Midbrain (tissue), 1 donor: ENCODE results near the gene MYCBP.

Experiments used
- DNase-seq: peaks from one replicate; lab custom pipeline; 2025; lab: John Stamatoyannopoulos, UW

MYCBP gene

DNA sequence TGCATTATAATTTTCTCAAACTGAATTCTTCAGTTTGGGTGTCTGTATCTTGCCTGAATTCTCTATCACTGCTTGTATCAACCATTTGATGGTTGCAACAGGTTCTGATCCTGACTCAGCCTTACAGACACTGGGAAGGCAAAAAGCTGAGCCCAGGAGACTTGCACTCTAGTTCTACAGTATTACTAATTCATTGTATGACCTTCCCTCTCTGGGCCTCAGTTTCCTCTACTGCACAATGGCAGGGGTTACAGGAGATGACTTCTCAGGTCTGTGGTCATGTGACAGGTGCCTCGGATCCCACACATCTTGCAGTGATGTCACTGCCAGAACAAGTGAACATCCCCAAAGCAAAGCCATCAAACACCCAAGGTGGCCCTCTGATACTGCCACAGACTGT is 52.3 kb downstream of the MYCBP start:
- no peak for DNase-seq

DNA sequence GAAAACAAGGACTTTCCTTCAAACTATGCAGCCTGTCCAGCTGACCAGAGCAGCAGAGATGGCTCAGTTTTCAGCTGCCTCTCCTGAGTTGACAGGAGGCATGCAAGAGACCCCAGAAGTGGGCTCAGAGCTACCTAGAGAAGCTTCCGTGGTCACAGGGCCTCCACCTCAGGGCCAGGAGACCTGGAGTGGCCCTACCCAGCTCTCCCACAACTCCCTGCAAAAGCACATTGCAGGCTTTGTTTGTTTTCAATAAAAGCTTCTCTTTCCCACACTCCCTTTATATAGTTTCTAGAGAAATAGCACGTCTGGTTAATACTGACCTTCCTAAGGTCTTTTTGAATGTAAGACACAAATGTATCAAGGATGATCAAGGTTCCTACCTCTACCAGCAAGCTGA is 53.6 kb downstream of the MYCBP start:
- no peak for DNase-seq

DNA sequence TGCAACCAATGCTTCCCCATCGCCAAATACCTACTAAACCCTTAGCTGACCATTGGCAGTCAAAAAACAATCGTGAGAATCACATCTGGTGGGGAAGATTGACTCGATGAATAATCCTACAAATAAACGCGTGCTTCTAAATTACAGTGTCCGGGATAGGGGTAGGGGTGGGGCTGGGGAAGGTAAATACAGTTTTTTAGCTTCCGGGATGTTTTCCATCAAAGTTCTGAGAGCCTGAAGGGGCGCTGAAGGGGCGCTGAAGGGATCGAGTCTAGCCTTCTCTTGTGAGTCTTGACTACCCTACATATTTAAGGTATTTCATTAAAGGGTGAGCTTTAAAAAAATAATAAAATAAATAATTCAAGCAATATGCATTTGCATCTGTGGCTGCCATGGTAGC is 54.1 kb downstream of the MYCBP start:
- no peak for DNase-seq

DNA sequence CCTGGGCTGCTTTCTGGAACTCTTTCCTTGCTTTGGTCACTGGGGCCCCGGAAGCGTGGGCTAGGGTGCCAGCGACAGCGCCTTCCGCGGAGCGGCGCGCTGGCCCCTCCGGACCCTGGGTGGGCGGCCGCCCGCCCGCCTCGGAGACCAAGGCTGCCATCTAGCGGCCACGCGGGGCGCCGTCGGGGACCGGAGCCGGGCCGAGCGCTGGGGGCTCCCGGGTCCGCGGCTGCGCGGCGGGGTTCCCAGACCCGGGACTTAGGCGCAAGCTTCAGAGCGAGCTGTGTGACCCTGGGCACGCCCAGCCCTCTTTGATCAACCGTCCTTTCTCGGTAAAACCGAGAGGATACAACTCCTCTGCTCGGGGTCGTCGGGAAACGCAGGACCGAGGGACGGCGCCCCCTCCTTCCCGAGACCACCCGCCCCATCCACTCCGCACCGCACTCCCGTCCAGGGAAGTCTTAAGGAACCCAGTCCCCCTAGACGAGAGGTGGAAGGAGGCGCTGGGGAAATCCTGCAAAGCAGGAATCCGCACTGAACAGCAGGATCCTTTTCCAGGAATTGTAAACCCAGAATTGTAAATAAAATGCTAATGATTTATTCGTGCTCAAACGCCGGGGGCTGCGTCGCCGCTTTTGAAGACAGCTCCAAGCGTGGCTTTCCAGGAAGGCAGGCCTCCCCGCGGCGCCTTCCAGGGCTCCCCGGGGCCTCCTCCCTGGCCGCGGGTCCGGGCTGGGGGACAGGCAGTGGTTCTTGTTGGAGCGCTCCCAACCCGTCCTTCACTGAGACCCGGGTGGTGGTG is 54.8 kb downstream of the MYCBP start:
- peak; percentile 34 for DNase-seq

DNA sequence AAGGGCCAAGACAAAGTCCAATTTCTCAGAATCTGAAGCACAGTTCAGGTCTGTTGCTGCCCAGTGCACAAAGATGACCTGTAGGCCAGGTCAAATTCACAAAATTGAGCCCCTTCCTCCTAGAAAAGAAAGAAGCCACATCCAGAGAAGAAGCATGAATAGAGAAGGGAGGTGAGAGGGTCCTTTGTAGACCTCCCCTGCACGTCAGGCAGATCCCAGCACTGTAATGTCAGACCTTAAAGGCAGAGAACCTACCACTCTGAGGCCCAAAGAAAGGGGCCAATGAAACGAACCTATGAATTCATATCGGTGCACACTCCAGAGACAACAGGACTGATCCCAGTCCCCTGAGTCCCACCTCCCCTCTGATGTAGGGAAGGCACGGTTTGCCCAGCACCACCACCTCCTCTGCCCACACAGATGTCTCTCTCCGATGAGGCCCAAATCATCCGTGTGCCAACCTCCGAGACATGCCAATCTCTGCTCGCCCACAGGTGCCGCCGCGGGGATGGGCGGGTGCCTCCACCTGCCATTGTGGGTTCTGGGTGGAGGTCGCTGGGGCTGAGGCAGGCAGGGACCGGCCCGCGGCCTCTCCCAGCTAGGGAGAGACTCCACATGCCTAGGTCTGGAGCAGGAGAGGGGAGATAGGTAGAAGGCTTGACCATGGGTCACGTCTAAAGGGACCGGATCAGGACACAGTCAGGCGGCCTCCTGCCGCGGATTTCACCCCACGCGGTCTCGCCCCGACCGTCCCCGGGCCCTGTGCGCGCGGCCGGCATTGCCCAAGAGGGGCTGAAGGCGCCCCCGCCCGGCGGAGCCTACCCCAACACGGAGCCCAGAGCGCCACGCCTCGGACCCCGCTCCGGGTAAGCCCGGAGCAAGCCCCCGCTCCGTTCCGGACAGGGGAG is 55.6 kb downstream of the MYCBP start:
- no peak for DNase-seq

DNA sequence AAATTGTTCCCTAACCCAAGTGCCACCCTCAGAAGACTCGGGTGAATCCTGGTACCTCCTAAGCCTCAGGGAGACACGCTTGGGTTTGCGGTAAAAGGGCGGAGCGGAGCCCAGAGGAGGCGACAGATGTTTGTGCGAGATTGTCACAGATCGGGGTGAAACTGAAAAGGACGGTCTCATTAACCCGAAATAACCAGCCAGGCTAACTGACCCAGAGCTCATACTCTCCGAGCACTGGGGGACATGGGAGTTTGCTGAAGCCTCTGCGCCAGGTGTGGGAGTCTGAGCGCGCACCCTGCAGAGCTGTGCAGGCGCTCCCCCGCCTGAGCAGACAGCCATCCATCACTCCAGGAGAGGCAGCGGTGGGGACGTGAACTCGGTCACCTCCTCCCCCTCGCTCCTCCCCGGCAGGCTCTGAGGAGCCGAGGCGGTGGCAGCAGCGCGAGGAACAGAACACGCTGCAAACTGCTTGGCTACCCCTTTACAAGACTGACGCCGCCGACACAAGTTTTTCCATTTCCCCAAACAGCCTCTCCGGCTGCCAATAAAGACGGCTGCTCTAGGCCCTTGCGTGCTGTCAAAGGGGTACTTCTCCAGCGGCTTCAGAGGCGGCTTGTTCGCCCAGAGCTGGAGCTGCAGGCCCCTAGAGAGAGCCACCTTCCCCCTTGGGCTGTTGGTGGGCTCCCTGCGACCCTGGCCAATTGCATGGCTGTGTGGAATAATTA is 57.1 kb downstream of the MYCBP start:
- DNase-seq, result no peak

DNA sequence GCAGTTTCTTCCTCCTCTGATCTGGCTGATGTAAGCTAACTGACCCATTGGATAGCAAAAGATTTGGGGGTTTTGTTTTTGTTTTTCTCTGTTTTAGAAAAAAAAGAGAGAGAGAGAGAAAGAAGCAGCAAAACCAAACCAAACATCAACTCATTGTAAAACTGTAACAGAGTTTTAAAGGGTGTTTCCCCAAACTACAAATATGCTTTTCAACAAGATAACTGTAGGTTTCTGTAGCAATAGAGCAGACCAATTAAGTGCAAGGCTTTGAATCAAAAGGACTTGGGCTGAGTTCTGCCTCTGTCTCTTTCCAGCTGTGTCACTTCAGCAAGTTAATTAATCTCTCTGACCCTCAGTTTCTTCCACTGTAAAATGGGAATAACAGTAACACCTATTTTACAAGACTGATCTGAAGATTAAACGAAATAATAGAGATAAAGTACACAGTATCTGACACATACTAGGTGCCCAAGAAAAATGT is 58.1 kb downstream of the MYCBP start:
- no peak for DNase-seq

DNA sequence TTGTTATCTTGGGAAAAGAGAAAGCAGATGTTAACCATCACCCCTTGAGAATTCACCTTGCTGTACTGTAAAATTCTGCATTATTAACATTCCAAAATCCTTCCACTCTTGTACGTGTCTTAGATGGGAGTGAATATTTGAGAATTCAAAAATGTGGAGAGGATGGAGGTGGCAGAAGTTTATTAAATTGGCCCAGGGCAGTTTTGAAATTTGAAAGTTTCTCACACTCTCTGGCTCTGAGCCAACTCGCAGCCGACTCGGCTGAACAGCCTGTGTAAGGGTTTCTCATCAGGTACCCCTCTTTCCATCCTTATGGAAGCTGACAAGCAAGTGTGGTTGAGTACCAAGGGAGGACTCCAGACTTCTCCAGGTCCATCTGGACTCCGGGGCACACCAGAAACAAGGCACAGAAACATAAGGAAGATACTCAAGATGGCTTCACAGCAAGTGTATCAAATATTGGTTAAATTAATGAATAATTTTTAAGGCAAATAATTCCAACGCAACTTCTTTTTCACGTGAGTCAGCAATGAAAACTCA is 58.6 kb downstream of the MYCBP start:
- no peak for DNase-seq

DNA sequence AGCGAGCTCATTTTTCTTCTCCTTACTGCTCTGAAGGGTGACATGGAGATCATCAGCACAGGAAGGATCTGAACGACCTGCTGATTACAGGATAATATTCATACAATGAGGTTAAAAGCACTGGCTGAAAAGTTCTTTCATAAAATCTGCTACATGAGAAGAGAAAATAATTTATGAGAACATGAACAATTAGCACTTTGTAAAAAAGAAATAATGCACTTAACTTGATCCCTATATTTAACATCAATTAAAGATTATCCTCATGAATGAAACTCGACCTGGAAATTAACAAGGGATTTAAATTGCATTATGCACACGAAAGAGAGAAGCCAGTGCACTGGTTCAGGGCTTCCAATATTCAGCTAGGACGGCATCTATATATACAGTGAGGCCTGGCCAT is 60.2 kb downstream of the MYCBP start:
- no peak for DNase-seq
